HG03060 (cell line): Measurements from ENCODE around the gene DRC7.

Experiments
- ATAC-seq: cut with Tn5 transposase; IDR thresholded peaks from one replicate; pipeline ENCODE4 v1.9.1; 2021; ENCODE audit warnings: low read depth, moderate number of reproducible peaks; ENCODE audit not compliant: unreplicated experiment

Gene DRC7

DNA sequence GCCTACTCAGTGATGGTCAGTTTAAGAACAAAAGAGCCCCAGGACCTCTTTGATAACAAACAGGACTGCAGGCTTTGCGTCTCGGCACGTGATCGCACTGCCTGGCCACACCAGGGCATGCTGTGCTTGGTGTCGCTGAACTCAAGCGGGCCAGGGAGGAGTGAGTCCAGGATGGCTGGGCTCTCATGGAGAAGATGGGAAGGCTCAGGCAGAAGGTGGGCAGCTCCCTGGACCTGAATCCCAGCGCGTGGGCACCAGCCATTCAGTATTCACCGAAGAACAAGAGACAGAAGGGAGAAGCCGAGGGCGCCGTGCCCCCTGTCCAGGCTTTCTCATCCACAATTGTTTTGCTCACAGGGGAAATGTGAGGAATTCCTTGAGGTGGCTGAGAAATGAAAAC is 52.9 kb downstream of the DRC7 start:
- ATAC-seq: no peak

DNA sequence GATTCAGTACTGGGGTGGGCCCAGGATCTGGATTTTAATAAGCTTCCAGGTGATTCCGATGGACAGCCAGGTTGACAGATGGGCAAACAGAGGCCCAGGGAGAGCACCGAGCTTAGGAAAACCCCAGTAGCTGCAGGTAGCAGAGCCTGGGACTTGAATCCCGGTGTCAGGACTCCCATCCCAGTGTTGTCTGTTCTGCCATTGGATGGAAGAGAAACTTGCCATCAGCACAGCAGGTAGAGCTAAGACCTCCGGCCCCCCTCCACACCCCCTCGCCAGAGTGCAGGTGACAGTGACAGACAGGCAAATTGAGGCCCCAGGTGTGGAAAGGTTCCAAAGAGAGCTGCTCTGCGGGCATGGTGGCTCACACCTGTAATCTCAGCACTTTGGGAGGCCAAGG is 53.4 kb downstream of the DRC7 start:
- ATAC-seq: no peak

DNA sequence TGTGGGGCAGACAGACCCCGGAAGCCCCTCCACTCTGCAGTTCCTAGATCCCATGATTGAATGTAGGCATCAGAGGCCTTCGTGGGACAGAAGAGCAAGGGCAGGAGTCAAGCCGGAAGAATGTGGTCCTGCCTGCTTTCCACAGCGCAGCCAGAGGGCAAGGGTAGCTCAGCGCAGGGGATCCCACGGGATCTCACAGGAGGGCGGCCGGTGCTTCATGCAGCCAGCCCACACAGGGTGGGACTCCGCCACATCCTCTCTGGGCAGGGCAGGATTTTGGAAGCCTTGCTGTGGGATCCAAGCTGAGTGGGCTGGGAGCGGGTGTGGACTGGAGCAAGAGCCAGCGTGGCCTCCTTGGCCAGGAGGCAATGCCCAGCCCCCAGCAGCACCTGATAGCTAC is 54.0 kb downstream of the DRC7 start:
- ATAC-seq: no peak

DNA sequence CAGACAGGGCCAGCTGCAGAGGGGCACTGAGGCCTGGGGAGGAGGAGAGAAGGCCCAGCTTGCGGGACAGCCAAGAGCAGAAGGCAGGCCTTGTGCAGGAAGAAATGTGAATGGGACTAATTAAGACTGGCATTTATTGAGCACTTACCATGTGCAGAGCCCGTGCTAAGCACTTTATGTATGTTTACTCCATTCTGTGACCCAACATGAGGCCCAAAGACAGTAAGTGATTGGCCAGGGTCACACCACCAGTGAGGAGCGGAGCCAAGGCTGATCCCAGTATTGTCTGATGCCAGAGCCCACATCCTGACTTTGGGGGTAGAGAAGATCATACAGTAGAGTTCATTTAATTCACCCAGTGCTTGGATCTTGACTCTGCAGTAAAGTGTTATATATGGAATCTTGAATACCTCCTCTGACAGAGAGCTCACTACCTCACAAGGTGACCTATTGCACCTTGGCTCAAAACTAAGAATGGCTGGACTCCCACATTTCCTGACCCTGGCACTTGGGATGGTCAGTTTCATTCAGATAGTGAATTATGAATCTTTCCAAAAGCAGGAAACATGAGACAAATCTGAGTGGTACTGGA is 54.6 kb downstream of the DRC7 start:
- no peak for ATAC-seq

DNA sequence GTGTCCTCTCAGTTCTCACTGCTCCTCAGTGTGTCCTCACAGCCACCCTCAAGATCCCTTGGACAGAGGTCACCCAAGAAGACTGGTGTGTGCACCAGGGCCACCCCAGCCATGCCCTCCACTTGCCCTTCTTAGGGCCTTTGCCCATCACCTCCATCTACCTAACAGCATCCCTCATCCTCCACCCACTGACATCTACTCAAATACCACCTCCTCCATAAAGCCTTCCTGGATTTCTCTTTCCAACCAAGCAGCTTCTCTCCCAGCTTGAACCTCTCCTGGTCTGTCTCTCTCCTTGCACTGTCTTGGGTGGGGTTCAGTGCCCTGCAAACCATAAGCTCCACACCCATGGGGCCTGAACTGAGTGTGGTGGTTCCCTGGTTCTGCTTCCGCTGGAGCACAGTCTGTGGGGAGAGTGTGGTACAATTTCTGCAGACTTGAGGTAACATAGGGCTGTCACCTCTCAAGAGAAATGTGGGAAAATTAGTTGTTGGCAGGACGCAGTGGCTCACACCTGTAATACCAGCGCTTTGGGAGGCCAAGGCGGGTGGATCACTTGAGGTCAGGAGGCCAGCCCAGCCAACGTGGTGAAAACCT is 55.3 kb downstream of the DRC7 start:
- ATAC-seq: no peak

DNA sequence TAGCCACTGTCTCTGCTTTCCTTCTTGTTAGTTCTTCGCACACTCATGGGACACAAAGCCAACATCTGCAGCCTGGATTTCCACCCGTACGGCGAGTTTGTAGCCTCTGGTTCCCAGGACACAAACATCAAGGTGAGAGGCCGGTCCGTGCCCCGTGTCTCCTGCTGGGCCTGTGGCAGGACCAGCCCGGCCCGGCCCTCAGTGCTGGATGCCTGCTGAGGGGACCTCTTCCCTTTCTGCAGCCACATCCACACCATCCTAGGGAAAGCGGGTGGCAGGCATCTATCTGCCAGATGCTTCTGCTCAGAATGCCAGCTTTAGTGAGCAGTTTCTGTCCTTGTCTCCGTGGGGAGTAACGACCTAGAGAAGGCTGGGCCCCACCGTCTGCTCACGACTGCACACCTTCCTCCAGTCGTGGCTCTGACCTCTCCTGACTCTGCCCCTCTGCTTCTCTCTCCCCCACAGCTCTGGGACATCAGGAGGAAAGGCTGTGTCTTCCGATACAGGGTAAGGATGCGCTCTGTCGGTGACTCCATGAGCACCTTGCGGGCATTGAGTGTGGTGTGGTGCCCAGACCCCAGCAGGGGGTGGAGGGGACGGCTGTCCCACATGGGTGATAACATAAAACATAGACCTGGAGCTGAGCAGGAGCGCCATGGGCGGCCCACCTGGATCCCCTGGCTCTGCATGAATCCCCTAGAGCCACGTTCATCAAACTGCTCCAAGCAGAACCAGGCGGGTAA is 56.4 kb downstream of the DRC7 start:
- no peak for ATAC-seq

DNA sequence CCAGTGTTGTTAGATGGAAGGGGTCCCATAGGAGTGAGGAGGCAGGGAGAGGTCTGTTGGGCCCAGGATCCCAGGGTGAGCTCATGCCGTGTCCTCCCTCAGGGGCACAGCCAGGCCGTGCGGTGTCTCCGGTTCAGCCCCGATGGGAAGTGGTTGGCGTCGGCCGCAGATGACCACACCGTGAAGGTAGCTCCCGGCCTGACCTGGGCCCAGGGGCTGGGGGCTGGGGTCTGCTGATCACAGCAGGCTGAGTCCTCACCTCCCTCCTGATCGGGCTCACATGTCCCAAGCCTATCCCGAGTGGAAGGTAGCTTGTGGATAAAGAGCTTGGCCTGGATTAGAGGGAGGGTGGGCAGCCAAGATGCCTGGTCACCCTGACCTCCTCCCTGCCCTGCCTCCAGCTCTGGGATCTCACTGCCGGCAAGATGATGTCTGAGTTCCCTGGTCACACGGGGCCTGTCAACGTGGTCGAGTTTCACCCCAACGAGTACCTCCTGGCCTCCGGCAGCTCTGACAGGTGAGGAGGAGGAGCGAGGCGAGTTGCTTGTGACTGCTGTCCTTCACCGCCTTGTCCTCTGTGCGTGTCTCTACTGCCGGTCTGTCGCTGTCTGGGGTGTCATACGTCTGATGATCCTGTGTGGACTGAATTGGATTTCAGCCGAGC is 57.1 kb downstream of the DRC7 start:
- ATAC-seq: no peak

DNA sequence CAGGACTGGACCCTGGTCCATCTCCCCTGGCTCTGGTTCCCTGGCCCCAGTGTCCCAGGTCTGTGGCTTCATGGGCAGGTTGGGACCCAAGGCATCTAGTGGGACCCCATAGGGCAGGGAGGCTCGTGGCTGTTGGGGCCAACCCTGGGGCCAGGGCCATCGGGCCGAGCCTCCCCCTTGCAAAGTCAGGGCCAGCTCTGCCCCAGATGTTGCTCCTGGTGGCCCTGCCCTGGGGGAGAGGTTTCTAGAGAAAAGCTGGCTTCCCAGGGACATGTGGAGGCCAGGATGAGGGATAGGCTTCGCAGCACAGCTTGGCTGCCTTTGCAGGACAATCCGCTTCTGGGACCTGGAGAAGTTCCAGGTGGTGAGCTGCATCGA is 57.6 kb downstream of the DRC7 start:
- no peak for ATAC-seq

DNA sequence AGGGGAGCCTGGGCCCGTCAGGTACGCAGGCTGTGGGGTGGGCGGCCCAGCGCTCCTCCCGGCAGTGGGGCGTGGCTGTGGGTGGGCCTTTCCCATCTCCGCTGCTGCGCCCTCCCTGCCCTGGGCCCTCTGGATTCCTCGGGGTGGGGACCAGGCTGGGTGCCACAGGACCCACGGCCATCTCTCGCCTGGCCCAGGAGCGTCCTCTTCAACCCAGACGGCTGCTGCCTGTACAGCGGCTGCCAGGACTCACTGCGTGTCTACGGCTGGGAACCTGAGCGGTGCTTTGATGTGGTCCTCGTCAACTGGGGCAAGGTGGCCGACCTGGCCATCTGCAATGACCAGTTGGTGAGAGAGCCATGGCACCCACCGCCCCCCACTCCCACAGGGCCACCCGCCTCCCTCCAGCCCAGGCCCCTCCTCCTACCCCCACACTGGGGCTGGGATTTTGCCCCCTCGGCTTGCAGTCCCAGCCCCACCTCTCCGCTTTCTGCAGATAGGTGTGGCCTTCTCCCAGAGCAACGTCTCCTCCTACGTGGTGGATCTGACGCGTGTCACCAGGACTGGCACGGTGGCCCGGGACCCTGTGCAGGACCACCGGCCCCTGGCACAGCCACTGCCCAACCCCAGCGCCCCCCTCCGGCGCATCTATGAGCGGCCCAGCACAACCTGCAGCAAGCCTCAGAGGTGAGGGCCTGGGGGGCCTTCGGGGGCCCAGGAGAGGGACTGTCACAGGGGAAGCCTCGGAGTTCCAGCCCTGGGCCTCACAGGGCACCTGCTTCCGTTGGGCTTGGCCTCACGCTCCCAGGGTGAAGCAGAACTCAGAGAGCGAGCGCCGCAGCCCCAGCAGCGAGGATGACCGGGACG is 58.2 kb downstream of the DRC7 start:
- ATAC-seq: no peak

DNA sequence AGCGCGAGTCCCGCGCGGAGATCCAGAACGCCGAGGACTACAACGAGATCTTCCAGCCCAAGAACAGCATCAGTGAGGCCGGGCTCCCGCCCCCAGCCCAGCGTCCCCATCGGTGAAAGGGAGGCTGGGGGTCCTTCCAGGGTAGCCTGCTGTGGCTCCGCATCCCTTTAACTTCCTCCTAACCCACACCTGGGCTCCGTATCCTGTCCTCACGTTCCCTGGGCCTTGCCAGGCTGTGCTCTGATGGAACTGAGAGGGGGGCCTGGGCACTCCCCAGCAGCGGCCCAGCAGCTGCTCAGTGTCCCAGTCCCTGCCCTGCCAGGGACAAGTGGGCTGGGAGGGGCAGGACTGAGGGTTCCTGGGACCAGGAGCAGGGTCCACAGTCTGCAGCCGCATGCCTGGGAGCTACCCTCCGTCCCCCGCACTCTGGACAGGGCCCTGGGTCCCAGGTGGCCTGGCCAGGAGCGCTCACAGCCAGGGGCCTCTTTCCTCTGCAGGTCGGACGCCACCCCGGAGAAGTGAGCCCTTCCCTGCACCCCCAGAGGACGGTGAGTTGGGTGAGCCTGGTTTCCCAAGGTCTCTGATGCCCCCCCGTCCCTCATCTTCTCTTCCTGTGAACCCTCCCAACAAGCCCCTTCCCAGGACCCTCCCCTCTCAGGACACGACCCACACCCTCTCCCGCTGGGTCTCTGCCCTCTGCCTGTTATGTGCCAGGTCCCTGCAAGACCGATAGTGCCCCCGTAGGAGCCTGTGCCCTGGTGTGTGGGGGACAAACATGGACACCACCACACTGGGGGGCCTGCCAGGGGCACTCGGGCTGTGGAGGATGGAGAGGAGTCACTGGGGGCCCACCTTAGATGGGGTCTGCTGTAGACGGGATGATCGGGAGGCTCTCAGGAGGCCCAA is 59.1 kb downstream of the DRC7 start:
- no peak for ATAC-seq

DNA sequence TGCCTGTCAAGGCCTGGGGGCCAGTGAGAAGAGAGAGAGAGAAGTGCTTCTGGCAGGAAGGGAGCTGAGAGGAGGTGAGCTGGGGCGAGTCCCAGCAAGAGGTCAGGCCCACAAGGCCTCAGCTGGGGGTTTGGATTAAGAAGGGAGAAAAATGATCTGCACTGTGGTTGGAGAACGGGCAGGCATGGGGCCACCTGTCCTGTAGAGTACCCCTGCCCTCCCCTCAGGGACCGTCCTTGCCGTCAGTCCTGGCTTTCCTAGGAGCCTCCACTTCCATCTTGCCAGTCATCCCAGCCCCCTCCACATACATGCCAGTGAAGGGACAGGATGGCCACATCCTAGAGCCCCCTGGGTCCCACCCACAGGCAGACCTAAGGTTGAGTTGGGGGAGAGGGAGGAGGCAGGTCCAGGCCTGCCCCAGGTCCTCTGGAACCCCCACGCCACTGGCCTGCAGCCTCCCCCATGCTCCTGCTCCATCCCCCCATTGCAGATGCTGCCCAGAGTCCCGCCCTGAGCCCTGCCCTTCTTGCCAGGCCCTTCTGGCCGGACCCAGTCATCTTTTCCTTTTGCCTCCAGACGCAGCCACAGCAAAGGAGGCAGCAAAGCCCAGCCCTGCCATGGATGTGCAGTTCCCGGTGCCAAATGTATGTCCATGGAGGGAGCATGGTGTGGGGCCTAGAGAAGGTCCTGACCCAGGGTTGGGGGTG is 59.9 kb downstream of the DRC7 start:
- no peak for ATAC-seq

DNA sequence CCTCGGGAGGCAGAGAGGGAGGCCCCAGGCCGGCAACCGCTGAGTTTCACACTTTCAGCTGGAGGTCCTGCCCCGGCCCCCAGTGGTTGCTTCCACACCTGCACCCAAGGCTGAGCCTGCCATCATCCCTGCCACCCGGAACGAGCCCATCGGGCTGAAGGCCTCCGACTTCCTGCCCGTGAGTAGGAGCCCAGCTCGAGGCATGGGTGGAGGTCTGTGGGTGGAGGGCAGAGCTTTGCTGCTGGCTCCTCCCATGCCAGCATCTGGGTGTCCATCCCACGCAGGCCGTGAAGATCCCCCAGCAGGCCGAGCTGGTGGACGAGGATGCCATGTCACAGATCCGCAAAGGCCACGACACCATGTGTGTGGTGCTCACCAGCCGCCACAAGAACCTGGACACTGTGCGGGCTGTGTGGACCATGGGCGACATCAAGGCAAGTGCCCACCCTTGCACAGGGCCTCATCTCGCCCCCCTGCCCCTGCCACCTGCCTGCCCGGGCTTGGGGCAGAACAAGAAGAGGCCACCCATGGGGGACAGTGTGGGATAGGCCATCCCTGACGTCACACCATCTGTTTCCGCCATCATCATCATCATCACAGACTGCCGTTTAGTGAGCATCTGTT is 60.6 kb downstream of the DRC7 start:
- no peak for ATAC-seq

DNA sequence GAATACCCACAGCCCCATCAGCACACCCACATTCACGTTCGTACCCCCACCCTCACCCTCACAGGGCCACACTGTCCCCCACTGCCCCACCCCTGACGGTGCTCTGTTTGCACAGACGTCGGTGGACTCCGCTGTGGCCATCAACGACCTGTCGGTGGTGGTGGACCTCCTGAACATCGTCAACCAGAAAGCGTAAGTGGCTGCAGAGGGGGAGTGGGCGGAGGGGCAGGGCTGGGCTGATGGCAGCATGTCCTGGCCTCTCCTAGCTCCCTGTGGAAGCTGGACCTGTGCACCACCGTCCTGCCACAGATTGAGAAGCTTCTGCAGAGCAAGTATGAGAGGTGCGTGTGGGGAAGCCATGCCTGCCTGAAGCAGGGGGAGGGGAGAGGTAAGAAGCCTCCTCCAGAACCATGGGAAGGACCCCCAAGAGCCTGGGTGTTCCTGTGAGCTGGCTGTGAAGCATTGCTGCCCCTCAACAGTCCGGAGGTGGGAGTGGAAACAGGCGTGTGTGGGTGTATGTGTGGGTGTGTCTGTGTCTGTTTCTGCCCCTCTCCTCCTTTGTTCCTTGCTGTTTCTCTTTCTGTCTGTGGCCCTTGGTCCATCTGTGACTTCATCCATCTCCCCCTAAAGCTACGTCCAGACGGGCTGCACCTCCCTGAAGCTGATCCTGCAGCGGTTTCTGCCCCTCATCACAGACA is 61.3 kb downstream of the DRC7 start:
- no peak for ATAC-seq

DNA sequence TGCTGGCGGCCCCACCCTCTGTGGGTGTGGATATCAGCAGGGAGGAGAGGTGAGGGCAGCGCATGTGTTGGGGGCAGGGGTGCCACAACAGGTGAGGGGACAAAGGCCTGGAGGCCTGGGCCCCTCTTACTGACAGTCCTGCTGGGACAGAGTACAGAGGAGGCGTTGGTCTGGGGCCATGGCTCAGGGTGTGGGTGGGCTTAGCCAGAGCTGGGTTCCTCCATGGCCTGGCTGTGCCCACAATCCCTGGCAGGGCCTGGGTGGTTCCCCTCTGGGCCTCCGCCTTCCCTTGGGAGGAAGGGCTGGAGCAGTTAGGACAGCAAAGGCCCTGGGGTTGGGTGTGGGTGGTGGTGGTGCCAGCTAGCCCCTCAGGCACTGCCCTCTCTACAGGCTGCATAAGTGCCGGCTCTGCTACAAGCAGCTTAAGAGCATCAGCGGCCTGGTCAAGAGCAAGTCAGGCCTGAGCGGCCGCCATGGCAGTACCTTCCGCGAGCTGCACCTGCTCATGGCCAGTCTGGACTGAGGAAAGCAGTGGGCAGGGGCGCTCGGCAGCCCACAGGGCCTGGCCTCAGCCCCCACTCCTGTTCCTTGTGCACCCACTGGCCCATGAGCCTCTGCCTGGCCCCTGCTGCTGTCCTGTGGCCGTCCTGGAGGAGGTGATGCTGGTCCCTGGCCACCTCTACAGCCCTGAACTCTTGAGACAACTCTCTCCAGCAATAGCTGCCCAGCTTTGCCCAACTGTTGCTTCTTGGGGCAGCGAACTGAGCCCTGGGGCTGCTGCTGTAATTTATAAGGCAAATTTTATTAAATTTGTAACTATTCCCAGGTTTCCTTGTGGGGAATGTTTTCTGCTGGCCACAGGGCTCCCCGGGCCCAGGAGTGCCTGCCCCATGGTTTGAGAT is 62.1 kb downstream of the DRC7 start:
- ATAC-seq: no peak

DNA sequence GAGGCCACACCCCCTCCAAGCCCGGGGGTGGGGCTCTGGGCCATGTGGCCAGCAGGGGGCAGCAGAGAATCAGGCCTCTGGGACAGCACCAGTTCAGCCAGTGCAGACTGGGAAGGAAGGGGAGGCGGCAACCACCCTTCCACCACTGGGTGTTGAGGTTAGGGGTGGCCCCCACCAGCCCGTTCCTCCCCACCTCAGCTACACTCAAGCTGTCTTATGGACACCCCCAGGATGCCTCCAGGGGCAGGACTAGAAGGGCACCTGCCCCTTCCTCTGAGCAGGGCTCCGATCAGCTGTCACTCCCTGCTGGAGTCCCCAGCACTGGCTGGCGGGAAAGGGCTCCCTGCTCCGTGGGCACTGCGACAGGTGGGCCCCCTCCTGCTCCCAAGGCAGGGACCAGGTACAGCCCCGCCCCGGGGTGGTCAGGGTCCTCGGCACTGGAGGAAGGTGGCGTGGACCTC is 62.8 kb downstream of the DRC7 start:
- peak; percentile 63 for ATAC-seq

DNA sequence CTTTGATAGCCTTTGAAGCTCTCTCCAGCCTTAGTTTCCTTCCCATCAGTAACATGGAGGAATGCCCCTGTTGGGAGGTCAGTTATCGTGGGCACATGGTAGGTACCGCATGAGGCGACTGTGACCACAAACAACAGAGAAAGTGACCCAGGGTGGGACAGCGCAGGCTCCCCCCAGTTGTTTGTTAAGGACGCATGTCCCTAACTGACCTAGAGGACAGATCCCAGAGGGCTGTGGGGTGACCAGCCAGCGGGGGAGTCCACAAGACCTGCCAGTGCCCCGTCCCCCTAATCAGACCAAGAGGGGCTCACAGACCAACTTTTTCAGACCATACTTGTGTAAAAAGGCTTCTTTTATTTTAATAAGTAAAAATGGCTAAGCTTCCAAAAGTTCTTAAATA is 63.3 kb downstream of the DRC7 start:
- no peak for ATAC-seq
